Activated CD4-positive, alpha-beta T cell treated with anti-CD3 and anti-CD28 coated beads, Interleukin-2, amount 10 ng/mL, durations not matched to agents 24 days and 14 days (primary cell): Measurements from ENCODE around the gene TNFAIP3. TPM values are rescaled to one million over a fixed set of nuclear protein-coding genes. Genes with fewer than 3 reads are reported as not detected.

Experiments
- DNase-seq: peaks from one replicate; pipeline ENCODE4 v3.0.0; 2022
- H3K27ac Mint-ChIP-seq: one replicate; pipeline ENCODE4 v1.8.0; 2022; ENCODE audit warnings: mild to moderate bottlenecking, mixed read lengths
- H3K27me3 Mint-ChIP-seq: one replicate; pipeline ENCODE4 v1.8.0; 2022; ENCODE audit warnings: mixed read lengths
- H3K36me3 Mint-ChIP-seq: one replicate; pipeline ENCODE4 v1.8.0; 2022; ENCODE audit warnings: low read depth, mild to moderate bottlenecking, mixed read lengths
- H3K4me1 Mint-ChIP-seq: one replicate; pipeline ENCODE4 v1.8.0; 2021; ENCODE audit warnings: mixed read lengths
- H3K4me3 Mint-ChIP-seq: one replicate; pipeline ENCODE4 v1.8.0; 2022; ENCODE audit warnings: mild to moderate bottlenecking, moderate library complexity, mixed read lengths
- H3K9me3 Mint-ChIP-seq: one replicate; pipeline ENCODE4 v1.8.0; 2021; ENCODE audit warnings: mixed read lengths
- intact Hi-C: fragments of 100-400 bp; cut with micrococcal nuclease; formaldehyde crosslinking; loops from one replicate; pipeline ENCODE4 v1.15.1; 2023
- total RNA-seq: library from RNA; stranded (reverse); gene quantifications from 2 replicates; pipeline ENCODE4 v1.2.3, GENCODE V29; 2022

TNFAIP3 gene
- 249 and 254 TPM in 2 replicates for total RNA-seq

DNA sequence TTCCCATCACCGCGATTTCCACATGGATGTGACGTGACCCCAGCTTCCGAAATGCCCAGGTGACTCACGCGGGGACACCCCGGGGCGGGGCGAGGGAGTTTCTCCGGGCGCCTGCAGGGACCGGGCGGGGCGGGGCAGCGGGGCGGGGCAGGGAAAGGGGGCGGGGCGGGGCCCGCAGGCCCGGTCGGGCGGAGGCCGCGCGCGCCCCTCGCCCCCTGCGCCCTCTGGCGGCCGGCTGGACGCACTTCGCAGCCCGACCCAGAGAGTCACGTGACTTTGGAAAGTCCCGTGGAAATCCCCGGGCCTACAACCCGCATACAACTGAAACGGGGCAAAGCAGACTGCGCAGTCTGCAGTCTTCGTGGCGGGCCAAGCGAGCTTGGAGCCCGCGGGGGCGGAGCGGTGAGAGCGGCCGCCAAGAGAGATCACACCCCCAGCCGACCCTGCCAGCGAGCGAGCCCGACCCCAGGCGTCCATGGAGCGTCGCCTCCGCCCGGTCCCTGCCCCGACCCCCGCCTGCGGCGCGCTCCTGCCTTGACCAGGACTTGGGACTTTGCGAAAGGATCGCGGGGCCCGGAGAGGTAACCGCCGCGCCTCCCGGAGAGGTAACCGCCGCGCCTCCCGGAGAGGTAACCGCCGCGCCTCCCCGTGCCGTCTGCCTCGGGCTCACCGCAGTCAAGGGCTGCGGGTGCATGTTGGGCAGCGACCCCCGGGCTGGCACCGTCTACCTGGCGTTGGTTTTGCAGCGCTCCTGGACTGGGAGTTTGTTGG is at the start of gene TNFAIP3:
Gene TNFAIP3, plus strand, starts transcription at position 346 of the 771 bp plus-strand sequence. CDS start 3,969 bp downstream, outside the sequence.
- peak; percentile 99 for DNase-seq
- peak within 1 kb of the TSS; percentile 93 for H3K27ac Mint-ChIP-seq
- H3K4me3 Mint-ChIP-seq = peak within 1 kb of the TSS; percentile 87
- H3K27me3 Mint-ChIP-seq = no peaks in the 10 kb centered on the region
- no peaks in the 10 kb centered on the region for H3K9me3 Mint-ChIP-seq
- H3K36me3 Mint-ChIP-seq = peaks cover 47% of the 10 kb centered on the region
- H3K4me1 Mint-ChIP-seq = peaks cover 25% of the 10 kb centered on the region
- intact Hi-C loops = loop anchor here (1.0 kb wide), 7 partner anchors 18 to 159 kb away; no protein-coding TSS in a partner anchor

DNA sequence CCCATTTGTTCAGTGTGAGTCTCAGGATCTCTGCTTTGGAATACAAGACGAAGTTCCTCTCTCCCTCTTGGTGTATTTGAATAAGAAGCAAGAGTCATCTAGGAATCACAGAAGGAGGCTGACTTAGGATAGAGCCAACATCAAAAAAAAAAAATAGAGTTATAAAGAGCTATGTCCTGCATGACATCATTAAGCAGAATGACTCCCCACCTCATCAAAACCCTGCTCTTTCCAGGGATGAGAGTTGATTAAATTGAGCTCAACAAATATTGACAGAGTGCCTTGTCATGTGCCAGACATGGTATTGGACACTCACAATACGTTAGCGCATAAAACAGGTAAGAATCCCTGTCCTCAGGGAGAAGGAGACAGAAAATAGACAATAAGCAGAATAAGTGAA is 48.6 kb upstream of the TNFAIP3 start:
- DNase-seq = no peak
- intact Hi-C loops = loop anchor here (2.0 kb wide), 1 partner anchor 20 kb away; no protein-coding TSS in a partner anchor
- Mint-ChIP-seq H3K9me3 (no peaks in the 10 kb centered on the region), H3K4me3 (no peak overlapping the region), H3K4me1 (peaks cover 55% of the 10 kb centered on the region), H3K27ac (peak overlapping the region; percentile 76), H3K27me3 (no peaks in the 10 kb centered on the region), H3K36me3 (peaks cover 3% of the 10 kb centered on the region)

DNA sequence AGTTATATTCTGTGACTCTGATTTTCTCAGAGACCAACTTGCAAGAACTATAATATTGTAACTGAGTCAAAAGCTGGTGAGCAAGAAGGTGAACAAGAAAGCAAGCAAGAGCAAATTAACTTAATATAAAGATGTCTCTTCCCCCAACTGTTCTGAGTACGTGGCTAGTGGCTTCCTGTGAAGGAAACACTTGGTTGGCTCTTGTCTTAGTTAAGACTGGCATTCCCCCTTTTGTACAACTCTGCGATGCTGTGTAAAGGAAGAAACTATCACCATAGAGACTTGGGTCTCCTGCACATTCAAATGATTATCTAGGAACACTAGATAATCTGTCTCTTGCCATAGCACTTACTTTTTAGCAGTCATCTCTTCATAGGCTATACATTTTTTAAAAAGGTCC is 47.3 kb upstream of the TNFAIP3 start:
- H3K27ac Mint-ChIP-seq = peak overlapping the region; percentile 88
- intact Hi-C loops = loop anchor here (1.0 to 2.0 kb wide), 2 partner anchors 8 to 21 kb away; no protein-coding TSS in a partner anchor
- no peaks in the 10 kb centered on the region for H3K9me3 Mint-ChIP-seq

DNA sequence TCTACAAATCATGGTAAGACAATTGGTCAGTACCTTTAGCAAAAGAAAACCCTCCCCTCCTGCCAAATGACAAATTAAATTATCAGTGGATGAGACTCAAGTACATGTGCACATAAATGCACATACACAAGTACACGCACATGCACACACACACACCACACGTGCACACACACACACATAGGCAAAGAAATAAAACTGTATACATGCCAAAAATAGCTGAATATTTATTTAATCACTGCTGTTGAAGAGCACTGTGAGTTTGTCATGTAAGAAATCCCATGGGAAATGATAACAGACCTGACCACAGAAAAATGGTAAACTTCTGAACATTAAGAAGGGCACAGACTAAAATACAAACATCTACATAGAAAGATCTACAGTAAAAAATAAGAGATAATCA is 46.6 kb upstream of the TNFAIP3 start:
- Mint-ChIP-seq H3K4me1 (peaks cover 74% of the 10 kb centered on the region), H3K36me3 (peaks cover 2% of the 10 kb centered on the region), H3K27me3 (no peaks in the 10 kb centered on the region), H3K4me3 (no peak overlapping the region), H3K9me3 (no peaks in the 10 kb centered on the region), H3K27ac (peak overlapping the region; percentile 88)
- intact Hi-C loops = no loop called here
- no peak for DNase-seq

More for the DNA sequence above, 47.3 kb upstream of the TNFAIP3 start:
- DNase-seq = peak; percentile 85
- Mint-ChIP-seq H3K4me3 (peak overlapping the region; percentile 56), H3K27me3 (no peaks in the 10 kb centered on the region), H3K36me3 (peaks cover 2% of the 10 kb centered on the region), H3K4me1 (peaks cover 68% of the 10 kb centered on the region)

DNA sequence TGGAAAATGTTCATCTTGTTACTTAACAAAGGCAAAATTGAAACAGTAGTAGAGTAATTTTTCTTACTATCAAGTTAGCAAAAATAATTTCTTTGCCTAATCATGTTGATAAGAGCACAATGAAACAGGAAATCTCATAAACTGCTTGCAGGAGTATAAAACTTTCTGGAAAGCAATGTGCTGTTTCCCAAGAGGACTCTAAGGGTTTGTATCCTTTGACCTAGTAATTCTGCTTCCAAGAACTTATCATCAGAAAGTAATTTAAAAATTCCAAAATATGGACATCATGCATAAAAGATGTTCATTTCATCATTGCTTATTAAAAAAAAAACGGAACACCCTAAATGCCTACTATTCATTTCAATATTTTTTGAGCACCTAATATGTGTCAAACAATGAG is 46.1 kb upstream of the TNFAIP3 start:
- H3K36me3 Mint-ChIP-seq = peaks cover 2% of the 10 kb centered on the region
- no peaks in the 10 kb centered on the region for H3K9me3 Mint-ChIP-seq
- no peak overlapping the region for H3K27ac Mint-ChIP-seq
- H3K4me3 Mint-ChIP-seq = no peak overlapping the region
- intact Hi-C loops = no loop called here
- peaks cover 73% of the 10 kb centered on the region for H3K4me1 Mint-ChIP-seq
- H3K27me3 Mint-ChIP-seq = no peaks in the 10 kb centered on the region
- no peak for DNase-seq

DNA sequence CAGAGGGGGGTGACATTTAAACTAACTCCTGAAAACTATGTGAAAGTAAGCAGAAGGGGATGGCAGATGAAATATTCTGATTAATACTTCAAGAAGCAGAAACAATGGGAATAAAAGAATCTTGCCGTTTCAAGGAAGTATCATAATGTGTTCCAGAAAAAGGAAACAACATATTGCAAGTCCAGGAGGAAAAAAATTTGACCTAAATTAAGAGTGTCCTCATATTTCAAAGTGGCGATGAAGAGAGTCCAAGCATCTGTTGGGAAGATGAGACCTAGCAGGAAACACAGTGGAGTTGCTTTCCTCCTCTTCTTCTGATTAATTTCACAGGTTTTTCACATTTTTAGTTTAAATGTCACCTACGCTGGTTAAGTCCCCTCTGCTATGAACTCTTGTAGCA is 45.6 kb upstream of the TNFAIP3 start:
- no peaks in the 10 kb centered on the region for H3K27me3 Mint-ChIP-seq
- intact Hi-C loops = no loop called here
- H3K4me1 Mint-ChIP-seq = peaks cover 70% of the 10 kb centered on the region
- H3K9me3 Mint-ChIP-seq = no peaks in the 10 kb centered on the region
- peak overlapping the region; percentile 42 for H3K27ac Mint-ChIP-seq
- no peaks in the 10 kb centered on the region for H3K36me3 Mint-ChIP-seq
- no peak overlapping the region for H3K4me3 Mint-ChIP-seq
- DNase-seq = no peak

DNA sequence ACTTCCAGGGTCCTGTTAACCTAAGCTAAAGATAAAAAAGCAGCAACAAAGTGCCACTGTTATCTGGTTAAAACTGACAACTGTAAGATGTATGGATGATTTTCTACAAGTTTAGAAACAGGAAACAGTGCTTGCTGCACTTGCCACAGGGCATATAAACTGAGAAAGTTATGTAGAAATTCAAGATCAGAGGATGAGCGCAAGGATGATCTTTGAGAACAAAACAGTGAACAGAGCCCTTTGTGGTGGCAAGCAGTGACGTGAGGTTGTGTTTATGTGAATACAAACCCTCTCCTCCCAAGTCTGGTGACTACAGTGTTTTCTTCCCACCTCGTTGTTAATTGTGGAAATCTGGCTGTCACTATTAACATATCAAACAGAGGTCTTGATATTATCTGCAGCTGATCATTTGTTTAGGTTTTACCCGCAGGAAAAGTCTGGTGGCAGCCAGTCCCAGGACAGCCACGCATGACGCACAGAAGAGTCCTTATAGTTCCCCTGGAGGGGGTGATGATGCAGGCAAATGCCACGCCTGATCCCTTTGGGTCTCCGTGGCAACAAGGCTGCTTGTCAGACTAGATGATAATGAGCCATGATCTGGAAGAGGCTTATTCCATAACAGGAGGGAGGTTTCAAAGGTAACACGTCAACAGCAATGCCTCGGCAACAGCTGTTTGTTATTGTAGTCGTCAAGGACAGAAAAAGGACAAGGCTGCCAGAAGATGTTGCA is 43.1 kb upstream of the TNFAIP3 start:
- peak; percentile 94 for DNase-seq
- no peaks in the 10 kb centered on the region for H3K36me3 Mint-ChIP-seq
- H3K4me3 Mint-ChIP-seq = peak overlapping the region; percentile 76
- no peaks in the 10 kb centered on the region for H3K27me3 Mint-ChIP-seq
- H3K27ac Mint-ChIP-seq = peak overlapping the region; percentile 98
- no peaks in the 10 kb centered on the region for H3K9me3 Mint-ChIP-seq
- H3K4me1 Mint-ChIP-seq = peaks cover 71% of the 10 kb centered on the region
- intact Hi-C loops = loop anchor here (1.0 kb wide), 2 partner anchors 32 to 43 kb away; partner anchors contain the start of gene TNFAIP3

DNA sequence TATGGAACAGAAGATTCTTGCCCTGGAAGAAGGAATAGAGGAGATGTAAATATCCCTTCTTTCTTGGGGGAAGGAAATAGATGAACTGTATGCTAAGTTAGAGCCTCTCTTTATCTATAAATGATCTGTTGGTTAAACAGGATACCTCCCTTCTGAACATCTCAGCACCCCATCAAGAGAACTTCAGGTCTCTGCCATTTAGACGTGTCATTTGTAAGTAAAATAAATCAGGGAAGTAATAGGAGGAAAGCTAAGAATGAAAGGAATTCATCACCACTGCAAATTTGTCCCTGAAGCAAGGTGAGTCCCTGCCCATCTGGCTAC is 42.5 kb upstream of the TNFAIP3 start:
- Mint-ChIP-seq H3K27me3 (no peaks in the 10 kb centered on the region), H3K4me3 (peak overlapping the region; percentile 76), H3K36me3 (no peaks in the 10 kb centered on the region), H3K9me3 (no peaks in the 10 kb centered on the region), H3K27ac (peak overlapping the region; percentile 98), H3K4me1 (peaks cover 74% of the 10 kb centered on the region)
- DNase-seq = no peak
- intact Hi-C loops = loop anchor here (1.0 kb wide), 2 partner anchors 32 to 43 kb away; partner anchors contain the start of gene TNFAIP3

DNA sequence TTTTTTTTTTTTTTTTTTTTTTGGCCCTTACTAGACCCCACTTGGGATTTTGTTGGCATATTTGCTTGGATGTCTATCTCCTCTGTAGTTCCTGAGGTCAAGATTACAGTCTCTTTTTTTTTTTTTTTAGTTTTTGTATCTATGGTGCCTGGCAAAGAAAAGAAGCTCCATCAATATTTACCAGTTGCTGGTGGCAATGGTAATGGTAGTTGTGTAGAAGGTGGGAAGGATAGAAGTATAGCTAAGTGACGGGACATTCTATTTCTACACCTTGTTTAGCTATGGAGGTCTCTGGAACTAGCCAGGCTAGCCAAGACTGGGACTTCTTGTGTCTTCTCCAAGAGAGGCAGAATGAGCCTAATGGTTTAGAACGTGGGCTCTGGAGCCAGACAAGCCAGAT is 42.2 kb upstream of the TNFAIP3 start:
- peak overlapping the region; percentile 76 for H3K4me3 Mint-ChIP-seq
- intact Hi-C loops = loop anchor here (1.0 kb wide), 2 partner anchors 33 to 42 kb away; partner anchors contain the start of gene TNFAIP3

DNA sequence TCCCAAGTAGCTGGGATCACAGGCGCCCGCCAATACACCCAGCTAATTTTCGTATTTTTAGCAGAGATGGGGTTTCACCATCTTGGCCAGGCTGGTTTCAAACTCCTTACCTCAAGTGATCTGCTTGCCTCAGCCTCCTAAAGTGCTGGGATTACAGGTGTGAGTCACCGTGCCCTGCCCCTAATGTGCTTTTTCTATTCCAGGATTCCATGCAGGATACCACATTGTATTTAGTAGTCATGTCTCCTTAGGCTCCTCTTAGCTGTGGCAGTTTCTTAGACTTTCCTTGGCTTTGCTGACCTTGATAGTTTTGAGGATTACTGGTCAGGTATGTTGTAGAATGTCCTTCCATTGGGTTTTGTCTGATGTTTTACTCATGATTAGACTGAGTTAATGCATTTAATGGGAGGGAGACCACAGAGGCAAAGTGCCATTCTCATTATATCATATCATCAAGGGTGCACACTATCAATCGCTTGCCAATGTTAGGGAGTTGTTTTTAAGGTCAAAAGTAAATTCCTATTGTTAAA is 39.6 kb upstream of the TNFAIP3 start:
- intact Hi-C loops = no loop called here
- Mint-ChIP-seq H3K4me3 (peak overlapping the region; percentile 75), H3K27me3 (no peaks in the 10 kb centered on the region), H3K36me3 (peaks cover 4% of the 10 kb centered on the region), H3K4me1 (peaks cover 74% of the 10 kb centered on the region), H3K9me3 (peaks cover 4% of the 10 kb centered on the region), H3K27ac (peak overlapping the region; percentile 98)
- DNase-seq = no peak

More for the DNA sequence above, 42.2 kb upstream of the TNFAIP3 start:
- Mint-ChIP-seq H3K9me3 (no peaks in the 10 kb centered on the region), H3K27ac (peak overlapping the region; percentile 98), H3K4me1 (peaks cover 74% of the 10 kb centered on the region), H3K36me3 (no peaks in the 10 kb centered on the region), H3K27me3 (no peaks in the 10 kb centered on the region)
- DNase-seq = no peak

DNA sequence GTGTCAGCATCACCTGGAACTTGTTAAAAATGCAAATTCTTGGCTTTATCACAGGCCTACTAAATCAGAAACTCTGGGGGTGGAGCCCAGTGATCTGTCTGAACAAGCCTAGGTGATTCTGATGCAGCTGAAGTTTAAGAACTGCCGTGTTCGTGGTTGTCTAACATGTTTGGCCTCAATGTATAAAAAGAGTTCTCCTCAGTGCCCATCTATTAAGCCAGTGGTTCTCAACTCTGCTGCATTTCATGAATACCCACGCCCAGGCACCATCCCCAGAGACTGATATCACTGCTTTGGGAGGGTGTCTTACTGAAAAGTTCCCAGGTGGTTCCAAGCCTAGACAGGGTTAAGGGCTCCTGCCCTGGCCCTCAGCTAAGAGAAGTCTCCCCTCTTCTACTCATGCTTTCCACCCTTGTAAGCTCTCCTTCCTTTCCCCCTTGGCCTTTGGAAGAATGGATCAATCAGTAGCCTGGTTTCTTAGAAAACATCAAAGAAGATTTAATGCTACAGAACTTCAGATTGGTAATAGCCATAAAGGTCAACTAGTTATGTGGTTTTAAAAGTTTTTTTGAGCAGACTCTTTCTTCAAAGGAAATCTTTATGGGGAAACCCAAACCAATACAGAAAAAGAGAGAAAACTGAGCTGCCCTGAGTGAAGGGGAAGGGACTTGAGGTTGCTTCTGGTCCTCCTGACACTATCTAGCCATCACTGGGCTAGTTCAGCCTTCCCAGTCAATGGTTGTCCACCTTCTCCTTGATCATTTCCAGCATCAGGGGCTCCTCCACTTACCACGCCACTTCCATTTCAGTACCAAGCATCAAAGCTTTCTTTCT is 38.9 kb upstream of the TNFAIP3 start:
- Mint-ChIP-seq H3K36me3 (peaks cover 5% of the 10 kb centered on the region), H3K27me3 (no peaks in the 10 kb centered on the region), H3K27ac (peak overlapping the region; percentile 98), H3K4me3 (peak overlapping the region; percentile 75), H3K9me3 (peaks cover 4% of the 10 kb centered on the region), H3K4me1 (peaks cover 71% of the 10 kb centered on the region)
- intact Hi-C loops = loop anchor here (1.0 to 2.0 kb wide), 8 partner anchors 17 to 150 kb away; partner anchors contain the start of gene TNFAIP3
- peak; percentile 79 for DNase-seq

DNA sequence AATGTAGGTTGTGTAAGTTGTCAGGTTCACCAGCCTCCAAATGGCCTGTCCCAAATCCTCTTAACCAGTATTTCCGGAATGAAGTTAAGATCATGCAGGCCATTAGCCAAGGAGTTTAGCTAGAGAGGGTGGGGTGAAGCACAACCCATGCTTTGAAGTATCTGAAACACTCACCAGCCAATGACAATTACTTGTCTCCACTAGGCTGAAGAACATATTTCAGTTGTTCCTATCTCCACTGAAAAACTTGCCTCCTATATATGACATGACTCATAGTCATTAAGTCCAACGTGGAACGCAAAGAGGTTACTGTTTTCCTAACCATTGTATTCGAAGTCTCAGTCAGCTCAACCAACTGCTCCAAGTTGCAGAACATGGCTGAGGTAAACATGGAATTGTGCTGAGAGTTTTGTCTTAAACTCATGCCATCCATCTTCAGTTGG is 37.4 kb upstream of the TNFAIP3 start:
- peaks cover 58% of the 10 kb centered on the region for H3K4me1 Mint-ChIP-seq
- peaks cover 8% of the 10 kb centered on the region for H3K36me3 Mint-ChIP-seq
- H3K27me3 Mint-ChIP-seq = no peaks in the 10 kb centered on the region
- DNase-seq = no peak
- peak overlapping the region; percentile 75 for H3K4me3 Mint-ChIP-seq
- H3K9me3 Mint-ChIP-seq = peaks cover 8% of the 10 kb centered on the region
- intact Hi-C loops = loop anchor here (1.0 to 2.0 kb wide), 2 partner anchors 20 to 75 kb away; no protein-coding TSS in a partner anchor
- peak overlapping the region; percentile 98 for H3K27ac Mint-ChIP-seq

DNA sequence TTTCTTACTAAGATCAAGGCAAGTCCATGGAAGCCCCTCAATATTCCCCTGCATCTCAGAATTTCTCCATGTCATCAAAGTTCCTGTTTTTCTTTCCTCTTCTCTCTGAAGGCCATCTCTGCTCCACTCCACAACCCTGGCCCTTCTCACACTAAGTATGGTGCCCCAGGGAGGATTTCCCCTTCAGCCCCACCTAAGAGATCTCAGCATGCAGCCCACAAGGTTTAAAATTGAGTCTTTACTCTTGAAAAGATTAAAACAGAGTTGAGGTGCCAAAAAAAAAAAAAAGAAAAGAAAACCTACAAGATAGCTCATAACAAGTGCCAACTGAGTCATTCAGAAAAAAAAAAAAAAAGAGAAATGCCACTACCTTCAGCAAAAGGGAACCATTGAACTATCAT is 36.5 kb upstream of the TNFAIP3 start:
- Mint-ChIP-seq H3K36me3 (peaks cover 8% of the 10 kb centered on the region), H3K4me3 (peak overlapping the region; percentile 67), H3K27me3 (no peaks in the 10 kb centered on the region), H3K27ac (peak overlapping the region; percentile 90), H3K9me3 (peaks cover 8% of the 10 kb centered on the region), H3K4me1 (peaks cover 50% of the 10 kb centered on the region)
- intact Hi-C loops = loop anchor here (1.0 kb wide), 1 partner anchor 19 kb away; no protein-coding TSS in a partner anchor
- DNase-seq = peak; percentile 55
